Endometrial microvascular endothelial cells (primary cell): ENCODE results near the gene EFNA3. TPM values are rescaled to one million over a fixed set of nuclear protein-coding genes. Genes with fewer than 3 reads are reported as not detected.

Experiments used
- total RNA-seq: library from RNA; depleted of rRNA; stranded (reverse); fragments of >200 nt; gene quantifications from one replicate; pipeline ENCODE4 v1.2.3, GENCODE V29; 2015; ENCODE audit errors: inconsistent ontology term

EFNA3 gene
- total RNA-seq, 1 donor from 2014 or later: 2.0 TPM

Other genes with a start within 250 kb of the EFNA3 start
- gene KCNN3, start 208.6 kb upstream of the EFNA3 start, total RNA-seq: 0.28 TPM
- 16.1 TPM for gene PMVK, start 142.1 kb upstream of the EFNA3 start, total RNA-seq
- 34.9 TPM for gene PBXIP1, start 122.7 kb upstream of the EFNA3 start, total RNA-seq
- 14.5 TPM for gene PYGO2, start 117.1 kb upstream of the EFNA3 start, total RNA-seq
- 406 TPM for gene SHC1, start 108.1 kb upstream of the EFNA3 start, total RNA-seq
- 125 TPM for gene CKS1B, start 104.2 kb upstream of the EFNA3 start, total RNA-seq
- 47.9 TPM for gene FLAD1, start 95.5 kb upstream of the EFNA3 start, total RNA-seq
- gene LENEP, start 85.3 kb upstream of the EFNA3 start, total RNA-seq: not detected
- gene ZBTB7B, start 76.0 kb upstream of the EFNA3 start, total RNA-seq: 15.3 TPM
- gene DCST2, start 45.1 kb upstream of the EFNA3 start, total RNA-seq: 0.28 TPM
- gene DCST1, start 45.0 kb upstream of the EFNA3 start, total RNA-seq: not detected
- gene ADAM15, start 27.5 kb upstream of the EFNA3 start, total RNA-seq: 337 TPM
- 15.8 TPM for gene EFNA4, start 15.1 kb upstream of the EFNA3 start, total RNA-seq
- 8.7 TPM for gene EFNA1, start 49.0 kb downstream of the EFNA3 start, total RNA-seq
- gene SLC50A1, start 57.0 kb downstream of the EFNA3 start, total RNA-seq: 47.1 TPM
- gene DPM3, start 61.7 kb downstream of the EFNA3 start, total RNA-seq: 173 TPM
- gene KRTCAP2, start 94.5 kb downstream of the EFNA3 start, total RNA-seq: 191 TPM
- 2.4 TPM for gene TRIM46, start 95.0 kb downstream of the EFNA3 start, total RNA-seq
- gene THBS3, start 129.1 kb downstream of the EFNA3 start, total RNA-seq: 3.1 TPM
- 76.7 TPM for gene MTX1, start 129.9 kb downstream of the EFNA3 start, total RNA-seq
- 20.0 TPM for gene ENTREP3, start 176.6 kb downstream of the EFNA3 start, total RNA-seq
- 77.1 TPM for gene SCAMP3, start 183.5 kb downstream of the EFNA3 start, total RNA-seq
- gene CLK2, start 194.7 kb downstream of the EFNA3 start, total RNA-seq: 33.1 TPM
- 0.19 TPM for gene HCN3, start 198.6 kb downstream of the EFNA3 start, total RNA-seq
- gene PKLR, start 222.6 kb downstream of the EFNA3 start, total RNA-seq: not detected
- 362 TPM for gene FDPS, start 230.0 kb downstream of the EFNA3 start, total RNA-seq
- 32.8 TPM for gene RUSC1, start 242.1 kb downstream of the EFNA3 start, total RNA-seq